ENCODE data around the gene PLPPR1.
"Not testable (repeated sequence)": the region's sequence is repeated elsewhere in the genome, so short reads cannot be mapped to it uniquely, and the experiment has no call there.

The PLPPR1 gene

DNA sequence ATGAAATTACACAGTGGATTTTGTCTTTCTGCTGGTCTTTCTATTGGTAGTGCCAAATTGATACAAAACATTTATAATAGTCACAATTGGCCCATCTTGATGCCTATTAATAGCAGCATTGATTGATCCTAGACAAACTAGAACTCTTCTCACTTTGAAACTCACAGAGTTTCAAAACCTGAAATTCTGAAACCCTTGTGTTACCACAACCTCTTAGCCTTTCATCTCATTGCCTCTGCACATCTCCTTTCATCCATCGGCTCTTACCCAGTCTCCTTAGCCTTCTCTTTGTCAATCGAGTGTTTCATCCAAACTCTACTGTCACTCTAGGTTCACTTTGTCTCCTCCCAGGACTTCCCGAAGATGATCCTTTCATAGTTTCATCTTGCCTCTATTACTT is 22.1 kb downstream of the PLPPR1 start:
- no peak for DNase-seq

DNA sequence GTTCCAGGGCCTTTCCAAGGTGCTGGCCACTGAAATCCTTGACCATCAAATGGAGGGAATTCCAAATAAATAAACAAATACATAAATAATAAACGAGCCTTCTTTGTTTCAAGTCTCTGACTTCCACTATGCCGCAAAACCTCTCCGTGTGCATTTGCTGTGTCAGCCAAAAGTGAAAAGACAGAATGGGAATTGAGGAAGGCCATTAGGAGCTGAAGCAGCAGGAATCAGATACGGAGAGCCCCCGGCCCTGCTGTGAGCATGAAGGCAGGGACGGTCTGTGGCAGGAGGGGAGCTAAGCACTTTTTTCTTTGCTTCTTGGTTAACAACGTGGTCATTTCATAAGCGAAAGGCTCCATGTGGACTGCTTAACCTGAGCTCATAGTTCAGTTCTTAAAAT is 26.1 kb downstream of the PLPPR1 start:
- no peak for DNase-seq

DNA sequence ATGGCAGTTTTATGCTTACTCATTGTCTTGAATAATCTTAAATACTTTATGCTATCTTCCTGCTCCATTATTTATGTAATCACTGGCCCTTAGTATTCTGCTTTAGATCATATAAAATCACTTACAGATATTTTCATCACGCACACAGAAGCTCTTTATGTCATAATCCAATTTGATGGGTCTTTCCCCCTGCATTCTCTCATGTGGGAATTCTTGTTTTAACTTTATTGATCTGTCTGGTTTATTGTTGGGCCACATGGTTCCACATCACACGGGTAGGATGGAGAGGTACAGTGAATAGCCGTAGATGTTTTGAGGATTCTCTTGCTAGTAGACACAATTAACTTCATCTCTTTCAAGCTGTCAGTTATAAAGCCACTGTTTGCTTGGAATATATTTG is 27.0 kb downstream of the PLPPR1 start:
- DNase-seq: no peak

DNA sequence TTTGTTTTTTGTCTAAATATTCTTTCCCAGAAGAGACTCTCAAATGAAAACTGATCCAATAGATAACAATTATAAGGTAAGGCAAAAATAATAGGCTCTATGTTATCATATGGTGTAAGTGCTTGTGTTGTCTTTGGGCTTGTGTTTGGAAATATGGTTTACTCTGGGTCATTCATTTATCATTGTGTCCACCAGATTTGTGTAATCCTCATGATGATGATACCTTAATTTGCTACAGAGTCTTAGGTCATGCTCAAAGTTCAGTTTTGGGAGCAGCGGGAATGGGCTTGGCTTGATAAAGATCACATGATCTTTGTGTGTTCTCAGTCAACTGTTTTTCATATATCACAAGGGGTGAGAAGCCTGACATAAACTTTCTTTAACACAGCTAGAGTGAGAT is 34.2 kb downstream of the PLPPR1 start:
- DNase-seq: no peak

DNA sequence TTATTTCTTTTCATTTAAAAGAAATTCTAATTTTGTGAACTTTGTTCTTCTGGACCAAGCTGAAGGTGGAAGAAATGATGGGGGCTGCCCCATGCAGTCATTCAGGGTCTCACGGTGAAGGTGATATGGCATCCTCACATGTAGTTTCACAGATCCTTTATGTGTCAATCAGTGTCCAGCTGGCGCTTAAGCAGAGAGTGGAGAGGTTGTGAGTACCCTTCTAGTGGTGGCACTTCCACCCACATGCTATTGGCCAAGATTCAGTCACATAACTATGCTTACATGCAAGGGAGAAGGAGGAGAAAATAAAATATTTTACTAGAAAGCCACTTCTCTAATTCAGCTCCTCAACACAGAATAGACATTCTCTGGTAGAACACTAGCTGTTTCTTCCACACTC is 34.7 kb downstream of the PLPPR1 start:
- DNase-seq: no peak

DNA sequence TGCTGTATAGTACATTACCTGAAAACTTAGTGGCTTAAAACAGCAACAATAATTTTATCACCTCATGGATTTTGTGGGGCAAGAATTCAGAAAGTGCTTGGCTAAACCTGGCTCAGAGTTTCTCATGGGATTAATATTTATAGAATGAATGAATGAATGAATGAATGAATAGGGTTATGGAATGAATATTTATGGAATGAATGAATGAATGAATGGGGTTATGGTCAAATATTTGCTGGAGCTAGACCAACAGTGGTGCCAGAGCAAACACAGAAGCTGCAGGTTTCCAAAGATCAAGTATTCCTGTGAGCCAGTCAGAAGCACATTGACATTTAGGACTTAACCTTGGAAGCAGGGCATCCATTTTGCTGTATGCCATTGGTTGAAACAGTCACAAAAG is 35.7 kb downstream of the PLPPR1 start:
- no peak for DNase-seq

DNA sequence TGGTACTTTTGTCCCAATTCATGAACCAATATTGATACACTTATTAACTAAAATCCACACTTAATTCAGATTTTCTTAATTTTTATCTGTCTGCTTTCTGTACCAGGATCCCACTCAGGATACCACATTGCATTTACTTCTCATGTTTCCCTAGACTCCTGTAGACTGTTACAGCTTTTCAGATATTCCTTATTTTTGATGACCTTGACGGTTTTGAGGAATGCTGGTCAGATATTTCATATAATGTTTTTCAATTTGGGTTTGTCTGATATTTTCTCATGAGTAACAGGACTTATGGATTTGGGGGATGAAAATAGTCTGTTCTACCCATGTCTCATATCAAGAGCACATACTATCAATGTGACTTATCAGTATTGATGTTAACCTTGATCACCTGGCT is 37.4 kb downstream of the PLPPR1 start:
- DNase-seq: no peak

DNA sequence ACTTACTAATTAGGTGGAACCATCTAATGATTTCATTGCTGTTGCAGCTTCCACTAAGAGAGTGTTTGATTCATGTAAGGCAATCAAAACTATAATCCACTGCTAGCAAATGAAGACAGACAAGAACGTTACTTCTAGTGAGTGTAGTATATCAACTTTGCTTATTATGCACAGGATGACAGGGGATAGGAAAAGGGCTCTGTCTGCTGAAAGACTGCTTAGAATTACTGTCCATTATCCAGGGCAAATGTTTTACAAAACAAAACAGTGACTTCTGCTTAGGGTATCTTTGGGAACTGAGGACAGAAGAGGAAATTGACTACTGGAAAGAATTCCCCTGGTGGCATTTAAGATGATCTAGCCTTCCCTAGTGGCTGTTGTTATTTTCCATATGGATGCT is 40.2 kb downstream of the PLPPR1 start:
- DNase-seq: no peak

DNA sequence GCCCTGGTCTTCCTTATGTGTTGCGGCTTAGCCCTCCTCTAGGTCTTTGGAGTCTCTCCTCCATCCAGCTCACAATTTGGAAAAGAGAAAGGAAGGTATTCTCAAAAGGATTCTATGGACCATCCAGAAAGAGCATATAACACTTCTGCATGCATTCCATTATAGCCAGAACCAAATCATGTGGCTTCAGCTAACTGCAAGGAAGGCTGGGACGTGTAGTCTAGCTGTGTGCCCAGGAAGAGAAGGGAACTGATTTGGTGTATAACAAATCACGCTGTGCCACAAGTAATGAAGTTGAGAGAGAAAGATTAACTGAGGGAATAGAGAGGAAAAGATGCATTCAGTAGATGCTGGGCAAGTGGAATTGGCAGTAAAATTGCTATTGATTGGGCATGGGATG is 43.7 kb downstream of the PLPPR1 start:
- DNase-seq: no peak

DNA sequence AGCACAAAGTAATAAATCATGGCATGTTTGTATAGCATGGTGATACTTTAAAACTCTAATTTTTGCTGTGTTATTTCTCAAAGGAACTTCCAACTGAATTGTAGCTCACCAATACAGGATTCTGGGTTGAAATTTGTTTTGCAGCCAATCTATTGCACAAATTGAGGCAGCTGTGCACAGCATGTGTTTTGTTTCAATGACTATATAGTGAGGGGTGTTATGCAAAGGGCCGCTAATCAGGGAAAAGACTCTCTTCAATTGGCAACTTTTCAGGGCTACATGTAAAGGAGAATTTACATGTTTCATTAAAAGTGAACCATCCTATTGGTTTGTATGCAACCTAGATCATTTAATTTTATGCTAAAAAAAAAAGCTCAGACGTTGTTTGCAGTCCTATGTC is 44.6 kb downstream of the PLPPR1 start:
- DNase-seq: no peak

DNA sequence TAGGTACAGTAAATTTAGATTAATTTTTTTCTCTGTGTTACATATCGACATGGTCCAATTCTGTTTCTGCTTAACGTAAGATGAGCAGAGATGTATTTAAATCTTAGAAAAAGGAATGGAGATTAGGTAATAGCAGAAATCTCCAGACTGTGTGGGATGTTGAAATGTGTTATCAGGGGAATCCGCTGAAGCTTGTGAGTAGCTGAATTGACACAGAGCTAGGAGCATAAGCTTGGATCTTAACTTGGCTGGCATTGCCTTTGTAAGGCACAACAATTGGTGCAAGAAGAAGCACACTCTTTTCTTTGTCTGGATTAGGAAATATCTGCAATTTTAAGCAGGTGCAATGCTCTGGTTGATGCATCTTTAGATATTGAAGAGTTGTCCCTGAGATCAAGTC is 53.1 kb downstream of the PLPPR1 start:
- no peak for DNase-seq

DNA sequence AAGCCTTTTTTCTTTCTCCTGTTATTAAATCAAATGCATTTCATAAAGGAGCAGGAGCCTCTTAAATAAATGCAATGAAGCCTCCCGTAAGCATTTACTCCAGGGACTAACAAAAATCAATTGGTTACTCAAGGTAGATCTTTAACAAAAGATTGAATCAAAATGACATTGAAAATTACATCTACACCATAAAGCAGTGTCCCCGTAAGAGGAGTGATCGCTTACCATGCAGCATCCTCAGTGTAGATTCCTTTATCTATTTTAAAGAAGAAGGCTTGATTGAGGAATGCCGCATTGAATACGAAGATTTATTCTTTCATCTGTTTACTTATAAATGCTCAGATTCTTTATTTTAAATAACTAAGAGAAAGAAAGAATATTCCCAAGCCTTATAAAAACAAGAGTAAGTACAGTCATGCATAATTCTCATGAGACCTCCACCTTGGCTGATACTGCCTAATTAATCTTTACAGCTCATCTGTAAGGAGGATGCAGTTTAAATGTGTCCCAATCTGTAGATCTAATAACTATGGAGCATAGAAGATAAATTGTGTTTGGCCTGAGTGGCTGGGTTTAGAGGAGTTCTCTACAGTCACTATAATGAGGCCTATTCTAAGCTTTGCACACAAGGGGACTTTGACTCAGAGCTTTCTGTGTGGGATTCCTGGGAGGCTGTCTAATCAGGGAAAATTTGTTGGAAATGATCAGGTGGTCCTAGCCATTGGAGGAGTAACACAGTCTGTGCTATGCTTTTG is 55.1 kb downstream of the PLPPR1 start:
- no peak for DNase-seq

DNA sequence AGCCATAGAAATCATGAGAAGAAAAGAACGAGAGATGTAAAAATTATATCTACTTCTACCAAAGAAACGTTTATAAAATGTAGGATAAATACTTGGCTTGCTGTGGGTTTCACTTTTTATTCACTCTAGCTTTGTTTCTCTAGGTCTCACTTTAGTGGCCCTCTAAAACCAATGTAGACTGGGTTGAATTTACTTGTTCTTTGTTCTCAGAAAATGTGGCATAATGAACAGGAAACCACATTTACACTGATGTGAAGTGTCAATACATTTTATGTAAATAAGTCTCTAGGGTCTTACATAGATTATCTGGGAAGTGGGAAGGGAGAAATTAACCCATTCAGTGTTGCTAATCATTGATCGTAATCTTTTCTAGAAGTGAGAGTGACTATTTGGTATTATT is 58.9 kb downstream of the PLPPR1 start:
- no peak for DNase-seq

DNA sequence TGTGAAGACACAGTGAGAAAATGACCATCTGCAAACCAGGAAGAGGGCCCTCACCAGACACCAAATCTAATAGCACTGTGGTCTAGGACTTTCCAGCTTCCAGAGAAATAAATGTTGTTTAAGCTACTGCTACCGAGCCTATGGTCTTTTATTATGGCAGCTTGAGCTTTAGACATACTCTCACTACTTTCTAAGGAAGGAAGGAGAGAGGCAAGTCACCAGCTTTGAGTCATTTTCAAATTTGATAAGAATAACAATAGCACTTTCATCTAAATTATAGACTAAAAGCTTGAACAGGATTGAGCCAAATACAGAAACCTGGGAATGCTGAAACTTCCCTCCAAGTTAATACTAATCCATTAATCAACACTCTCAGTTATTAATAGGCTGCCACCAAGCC is 64.4 kb downstream of the PLPPR1 start:
- DNase-seq: no peak

DNA sequence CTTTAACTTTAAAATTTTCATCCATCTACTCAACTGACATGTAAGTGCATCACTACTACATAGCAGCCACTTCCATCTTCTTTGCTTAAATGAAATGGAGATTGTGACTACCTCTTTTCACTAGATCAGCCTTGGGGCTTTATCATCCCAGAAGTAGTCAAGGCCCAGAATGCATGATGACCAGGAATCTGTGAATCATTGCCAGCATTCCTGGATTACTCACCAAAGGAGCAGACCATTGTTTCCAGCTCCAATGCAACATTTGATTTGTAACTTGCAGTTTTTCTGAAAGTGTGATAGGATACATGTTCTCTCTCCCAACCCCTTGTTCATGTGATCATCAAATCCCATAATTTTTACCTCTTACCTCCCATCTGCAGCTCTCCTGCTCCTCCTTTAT is 65.1 kb downstream of the PLPPR1 start:
- no peak for DNase-seq

DNA sequence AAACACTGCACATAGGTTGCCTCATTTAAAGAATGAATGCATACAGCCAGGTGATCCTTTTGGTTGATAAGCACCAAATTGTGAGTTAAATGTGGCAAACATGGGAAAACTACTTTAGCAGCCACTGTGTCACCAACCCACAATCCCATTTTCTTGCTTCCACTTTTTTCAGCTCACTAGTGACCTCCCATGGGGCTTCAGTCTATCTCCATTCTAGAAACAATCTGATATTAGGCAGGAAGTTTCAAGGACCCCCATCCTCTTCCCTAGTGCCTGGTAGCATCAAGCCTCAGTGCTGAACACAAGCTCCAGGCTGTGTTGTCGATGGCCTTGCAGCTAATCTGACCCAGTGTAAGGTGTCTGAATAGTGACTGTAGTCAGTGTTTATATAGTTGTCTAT is 66.2 kb downstream of the PLPPR1 start:
- no peak for DNase-seq

DNA sequence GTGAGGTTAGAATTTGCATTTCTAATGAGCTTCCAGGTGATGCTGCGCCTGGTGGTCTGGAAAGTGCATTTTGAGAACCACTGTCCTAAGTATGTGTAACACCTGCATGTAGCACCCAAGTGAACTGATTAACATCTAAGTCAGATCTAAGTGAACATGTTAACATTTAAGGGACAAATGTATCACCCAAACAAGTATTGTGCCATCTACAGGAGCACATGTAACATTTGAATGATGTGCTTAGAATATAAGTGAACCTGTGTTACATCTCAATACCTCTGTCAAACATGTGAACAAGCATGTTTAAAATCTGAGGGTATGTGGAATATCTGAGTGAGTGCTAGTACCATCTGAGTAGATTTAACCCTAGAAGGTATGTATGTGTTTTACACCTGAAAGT is 68.7 kb downstream of the PLPPR1 start:
- DNase-seq: no peak

DNA sequence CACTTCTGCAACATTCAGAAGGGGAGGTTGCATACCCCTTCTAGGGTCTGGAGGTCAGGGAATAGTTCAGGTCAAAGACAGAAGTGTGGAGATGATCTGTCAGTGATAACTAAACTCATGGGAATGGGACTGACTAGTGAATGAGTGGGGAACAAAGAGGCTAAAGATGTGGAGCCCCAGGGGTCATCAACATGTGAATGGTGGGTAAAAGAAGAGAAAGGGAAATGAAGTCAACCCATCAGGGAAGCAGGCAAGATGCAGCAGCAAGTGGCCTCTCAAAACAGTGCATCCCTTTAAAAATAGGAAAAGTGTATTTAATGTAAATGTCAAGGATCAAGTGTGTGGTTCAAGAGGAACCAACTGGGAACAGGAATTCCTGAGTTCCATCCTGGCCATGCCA is 69.9 kb downstream of the PLPPR1 start:
- DNase-seq: no peak

DNA sequence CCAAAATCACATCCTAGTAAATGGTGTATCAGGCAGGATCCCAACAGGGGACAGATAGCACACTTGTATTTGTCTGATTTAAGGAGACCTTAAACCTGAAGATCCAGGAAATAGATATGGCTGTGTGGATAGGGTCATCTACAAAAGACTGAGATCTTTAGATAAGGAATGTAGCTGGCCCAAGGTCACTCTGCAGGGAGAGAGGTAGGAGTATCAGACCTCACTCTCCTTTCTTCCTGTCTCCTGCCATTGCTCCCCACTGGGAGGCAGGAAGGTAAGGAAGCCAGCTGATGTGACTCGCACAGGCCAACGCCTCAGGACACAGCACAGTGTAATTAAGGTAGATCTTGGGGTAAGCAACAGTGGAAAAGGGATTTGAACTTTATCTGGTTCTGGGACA is 85.8 kb downstream of the PLPPR1 start:
- no peak for DNase-seq

DNA sequence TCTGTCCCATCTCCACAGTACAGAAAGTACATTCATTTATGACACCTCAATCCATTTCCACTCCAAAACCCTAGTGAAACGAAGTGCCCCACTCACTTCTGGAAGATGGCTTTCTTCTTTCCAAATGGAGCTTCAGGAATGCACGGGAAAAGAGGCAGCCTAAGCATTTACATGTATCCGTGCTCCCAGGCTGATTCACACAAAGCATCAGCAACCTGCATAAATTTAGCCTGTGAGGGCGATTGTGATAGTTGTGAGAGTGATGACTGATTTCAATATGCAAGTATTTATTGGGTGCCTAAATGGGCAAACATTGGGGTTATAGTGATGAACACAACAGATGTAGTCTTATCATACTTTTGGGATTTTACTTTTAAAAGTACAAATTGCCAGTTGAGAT is 86.6 kb downstream of the PLPPR1 start:
- DNase-seq: no peak

DNA sequence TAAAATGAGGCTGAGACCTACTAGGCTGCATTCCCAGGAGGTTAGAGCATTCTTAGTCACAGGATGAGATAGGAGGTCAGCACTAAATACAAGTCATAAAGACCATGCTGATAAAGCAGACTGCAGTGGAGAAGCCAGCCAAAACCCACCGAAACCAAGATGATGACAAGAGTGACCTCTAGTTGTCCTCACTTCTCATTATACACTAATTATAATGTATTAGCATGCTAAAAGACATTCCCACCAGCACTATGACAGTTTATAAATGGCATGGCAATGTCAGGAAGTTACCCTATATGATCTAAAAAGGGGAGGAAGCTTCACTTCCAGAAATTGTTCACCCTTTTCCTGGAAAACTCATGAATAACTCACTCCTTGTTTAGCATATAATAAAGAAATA is 88.6 kb downstream of the PLPPR1 start:
- DNase-seq: no peak

DNA sequence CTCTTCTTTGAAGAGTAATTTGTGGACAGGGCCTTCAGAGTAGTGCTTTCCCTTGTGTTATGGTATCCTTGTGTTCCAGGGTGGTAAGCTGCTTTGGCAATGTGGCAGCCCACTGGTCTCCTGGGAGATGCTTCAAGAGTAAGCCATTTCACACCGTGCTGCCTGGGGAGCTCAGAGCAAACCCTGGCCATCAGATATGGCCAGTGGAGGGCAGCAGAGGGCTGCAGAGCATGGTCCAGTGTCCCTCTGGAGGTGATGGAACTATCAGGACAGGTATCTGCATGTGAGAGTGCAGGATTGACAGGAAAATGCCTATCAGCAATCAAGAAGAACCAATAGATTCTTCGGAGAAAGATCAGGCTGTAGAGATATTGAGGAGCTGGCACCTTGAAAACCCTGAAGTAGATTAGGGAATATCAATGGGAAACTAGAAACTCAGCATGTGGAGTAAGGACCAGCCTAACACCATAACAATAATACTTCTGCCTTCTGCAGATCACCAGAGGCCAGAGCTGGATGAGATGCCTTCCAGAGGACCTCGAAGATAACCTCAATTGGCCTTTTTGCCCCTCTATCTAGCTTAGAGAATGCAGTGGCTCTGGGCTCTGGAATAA is 90.8 kb downstream of the PLPPR1 start:
- peak; percentile 71 for DNase-seq

DNA sequence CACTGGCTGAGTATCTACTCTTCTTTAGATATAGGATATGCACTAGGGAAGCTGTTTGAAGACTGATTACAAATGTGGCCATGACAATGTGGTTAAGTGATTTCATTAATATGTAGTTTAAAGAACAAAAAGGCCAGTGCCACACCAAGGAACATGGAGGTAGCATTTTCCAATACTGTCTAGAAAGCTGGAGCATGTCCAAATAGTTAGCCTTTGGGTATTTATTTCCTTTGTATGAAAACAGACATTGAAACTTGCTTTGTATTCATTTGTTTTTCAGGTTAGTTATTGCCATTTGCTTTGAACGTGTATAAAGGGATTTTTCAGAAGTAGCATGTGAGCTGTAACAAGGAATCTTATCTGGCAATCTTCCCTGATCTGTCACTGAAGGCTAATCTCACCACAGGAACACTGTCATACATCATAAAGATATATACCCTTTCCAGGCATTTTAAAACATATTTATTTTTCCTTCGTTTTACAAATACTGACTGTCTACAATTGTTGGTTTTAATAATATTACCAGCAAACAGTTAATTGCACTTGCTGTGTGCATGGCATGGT is 93.4 kb downstream of the PLPPR1 start:
- no peak for DNase-seq

DNA sequence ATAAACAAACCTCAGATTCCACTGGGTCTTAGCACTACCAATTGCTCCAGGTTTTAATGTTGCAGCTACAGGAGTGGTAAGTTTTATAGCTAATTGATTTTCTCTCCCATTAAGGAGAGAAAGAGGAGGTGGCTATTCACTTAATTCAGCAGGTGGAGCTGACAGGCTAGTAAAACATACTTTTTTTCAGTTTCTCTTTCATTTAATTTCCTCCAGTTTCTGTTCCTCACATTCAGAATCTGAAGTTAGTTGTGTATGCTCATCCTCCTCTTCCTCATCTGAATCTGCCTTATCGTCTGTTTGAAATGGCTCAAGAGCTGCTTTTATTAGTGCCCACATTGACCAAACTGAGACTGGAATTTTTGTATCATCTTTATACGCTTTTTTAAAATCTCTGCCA is 98.0 kb downstream of the PLPPR1 start:
- DNase-seq: no peak

DNA sequence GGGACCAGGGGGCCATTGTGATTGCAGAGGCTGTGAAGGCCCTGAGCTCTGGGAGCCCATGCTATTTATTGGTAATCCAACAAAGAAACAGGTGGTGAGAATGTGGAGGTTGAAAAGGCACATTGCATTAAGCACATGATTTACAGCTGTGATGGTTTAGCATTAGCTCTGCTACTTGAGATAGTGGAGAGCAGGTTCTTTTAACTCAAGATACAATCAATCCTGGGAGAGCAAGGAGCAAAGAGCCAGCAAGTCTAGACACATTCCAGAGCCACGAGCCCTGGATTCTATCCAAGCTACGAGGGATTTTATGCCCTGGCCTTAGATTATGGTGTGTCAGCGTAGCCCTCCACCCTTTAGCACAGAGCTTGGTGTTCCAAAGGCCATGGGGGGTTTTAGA is 98.8 kb downstream of the PLPPR1 start:
- not testable (repeated sequence) for DNase-seq

Measured in NCI-H1105 treated with DMSO at 0.1 percent for 48 hours (cell line).